Measurements from ENCODE around the gene KLF2. TPM values are rescaled to one million over a fixed set of nuclear protein-coding genes. Genes with fewer than 3 reads are reported as not detected.
A peak's percentile ranks its signal among the peaks of the same experiment; 100 is the strongest.

KLF2 gene
- total RNA-seq, 3 donors from 2014 or later: 8.1 to 29.5 (median 23.4) TPM

DNA sequence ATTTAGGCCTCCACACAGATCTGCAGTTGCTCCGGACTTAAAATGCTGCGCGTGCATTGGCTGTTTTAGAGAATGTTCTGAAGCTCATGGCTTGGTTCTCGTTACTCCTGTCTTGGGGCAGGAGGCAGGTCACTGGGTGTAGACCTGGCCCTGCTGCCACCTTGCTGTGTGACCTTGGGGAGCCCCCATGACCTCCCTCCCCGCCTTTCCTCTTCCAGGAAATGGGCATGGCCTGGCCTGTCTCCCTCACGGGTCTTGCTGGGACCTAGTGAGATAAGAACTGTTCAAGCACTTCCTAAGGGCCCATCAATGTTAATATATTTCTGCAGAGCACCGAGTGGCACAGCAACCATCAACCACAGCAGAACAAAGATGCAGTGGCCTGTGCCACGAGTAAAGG, 49.4 kb downstream of the KLF2 start:
- Histone ChIP-seq H3K4me3 (no peak overlapping the region), H3K36me3 (ENCODE audit: low read depth) (no peaks in the 10 kb centered on the region), H3K4me1 (ENCODE audit: low read depth) (peaks cover 22% of the 10 kb centered on the region), H3K9me3 (no peaks in the 10 kb centered on the region)
- ATAC-seq (no peak), DNase-seq (peak in 1 of 3 donors; percentile 24)
- intact Hi-C loops (cut with DNase I, micrococcal nuclease): no loop called here
- TF ChIP-seq, protein P1, sequence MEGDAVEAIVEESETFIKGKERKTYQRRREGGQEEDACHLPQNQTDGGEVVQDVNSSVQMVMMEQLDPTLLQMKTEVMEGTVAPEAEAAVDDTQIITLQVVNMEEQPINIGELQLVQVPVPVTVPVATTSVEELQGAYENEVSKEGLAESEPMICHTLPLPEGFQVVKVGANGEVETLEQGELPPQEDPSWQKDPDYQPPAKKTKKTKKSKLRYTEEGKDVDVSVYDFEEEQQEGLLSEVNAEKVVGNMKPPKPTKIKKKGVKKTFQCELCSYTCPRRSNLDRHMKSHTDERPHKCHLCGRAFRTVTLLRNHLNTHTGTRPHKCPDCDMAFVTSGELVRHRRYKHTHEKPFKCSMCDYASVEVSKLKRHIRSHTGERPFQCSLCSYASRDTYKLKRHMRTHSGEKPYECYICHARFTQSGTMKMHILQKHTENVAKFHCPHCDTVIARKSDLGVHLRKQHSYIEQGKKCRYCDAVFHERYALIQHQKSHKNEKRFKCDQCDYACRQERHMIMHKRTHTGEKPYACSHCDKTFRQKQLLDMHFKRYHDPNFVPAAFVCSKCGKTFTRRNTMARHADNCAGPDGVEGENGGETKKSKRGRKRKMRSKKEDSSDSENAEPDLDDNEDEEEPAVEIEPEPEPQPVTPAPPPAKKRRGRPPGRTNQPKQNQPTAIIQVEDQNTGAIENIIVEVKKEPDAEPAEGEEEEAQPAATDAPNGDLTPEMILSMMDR (IDR thresholded peaks at IDR 0.05): no peak

DNA sequence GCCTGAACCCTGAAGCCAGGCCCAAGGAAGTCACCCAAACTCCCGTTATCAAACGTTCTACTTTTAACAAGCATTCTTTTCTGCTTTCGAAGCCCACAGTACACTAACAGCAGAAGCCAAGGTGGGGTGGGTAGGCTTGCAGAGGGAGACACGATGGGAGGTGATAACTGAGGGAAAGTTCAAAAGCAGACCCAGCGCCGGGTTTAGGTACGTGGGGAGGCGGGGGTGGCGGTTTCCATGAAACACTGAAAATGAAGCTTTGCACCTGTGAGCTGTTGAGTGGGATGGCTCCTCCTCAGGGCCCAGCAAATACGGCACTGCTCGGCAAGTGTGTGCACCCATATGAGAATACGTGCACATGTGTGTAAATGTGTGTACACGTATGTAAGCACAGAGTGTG, 49.8 kb downstream of the KLF2 start:
- DNase-seq (peak in 1 of 3 donors; percentile 4), ATAC-seq (no peak)
- no peaks in the 10 kb centered on the region for H3K36me3 ChIP-seq (ENCODE audit: low read depth)
- peaks cover 22% of the 10 kb centered on the region for H3K4me1 ChIP-seq (ENCODE audit: low read depth)
- H3K4me3 ChIP-seq: no peak overlapping the region
- no peaks in the 10 kb centered on the region for H3K9me3 ChIP-seq
- TF ChIP-seq, protein P1 (IDR thresholded peaks at IDR 0.05): no peak
- intact Hi-C loops (cut with DNase I, micrococcal nuclease): no loop called here

DNA sequence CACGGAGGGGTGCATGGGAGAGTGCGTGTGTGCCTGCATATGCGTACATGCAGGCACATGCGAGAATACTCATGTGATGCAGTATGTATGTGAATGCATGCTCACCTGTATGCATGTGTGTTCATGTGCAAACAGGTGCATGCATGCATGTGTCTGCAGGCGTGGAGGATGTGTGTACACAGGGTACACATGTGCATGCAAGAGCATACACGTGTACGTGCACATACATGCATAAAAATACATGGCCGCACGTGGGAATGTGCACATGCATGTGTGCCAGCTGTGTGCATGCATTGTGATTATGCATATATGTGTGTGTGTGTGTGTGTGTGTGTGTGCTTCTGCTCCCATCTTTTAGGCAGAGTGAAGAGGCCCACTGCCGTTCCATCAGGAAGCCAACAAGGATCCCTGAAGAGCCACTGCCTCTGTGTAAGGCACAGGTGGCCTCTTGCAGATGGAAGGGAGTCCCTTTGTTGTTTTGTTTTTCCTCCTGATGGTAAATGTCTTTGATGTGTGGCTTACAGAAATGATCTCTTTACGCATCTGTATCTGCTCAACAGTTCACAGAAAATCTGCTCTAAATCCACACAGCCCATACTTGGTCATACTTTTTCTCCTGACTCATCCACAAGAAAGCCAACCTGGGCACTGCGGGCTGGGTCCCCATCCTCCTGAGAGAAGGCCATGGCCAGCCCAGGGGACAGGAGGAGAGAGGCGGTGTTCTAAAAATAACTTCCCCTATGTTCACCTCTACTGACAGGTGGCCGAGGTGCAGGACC, 50.7 kb downstream of the KLF2 start:
- TF ChIP-seq, protein P1 (IDR thresholded peaks at IDR 0.05): no peak
- H3K4me3 ChIP-seq: no peak overlapping the region
- intact Hi-C loops (cut with DNase I, micrococcal nuclease): no loop called here
- ATAC-seq (no peak), DNase-seq (no peak)
- H3K9me3 ChIP-seq: no peaks in the 10 kb centered on the region
- no peaks in the 10 kb centered on the region for H3K36me3 ChIP-seq (ENCODE audit: low read depth)
- peaks cover 22% of the 10 kb centered on the region for H3K4me1 ChIP-seq (ENCODE audit: low read depth)

DNA sequence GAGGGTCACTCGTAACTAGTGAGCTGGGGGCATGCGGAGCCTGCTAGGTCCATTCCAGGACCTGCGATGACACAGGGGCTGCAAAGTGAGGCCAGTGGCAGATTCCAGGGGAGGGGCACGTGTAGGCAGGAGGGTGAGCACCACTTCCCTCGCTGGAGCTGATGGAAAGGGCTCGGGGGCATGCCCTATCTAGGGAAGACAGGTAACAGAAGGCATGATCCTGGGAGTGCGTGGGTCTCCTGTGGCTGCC, 51.2 kb downstream of the KLF2 start:
- intact Hi-C loops (cut with DNase I, micrococcal nuclease): no loop called here
- Histone ChIP-seq H3K4me1 (ENCODE audit: low read depth) (peaks cover 19% of the 10 kb centered on the region), H3K4me3 (no peak overlapping the region), H3K9me3 (no peaks in the 10 kb centered on the region), H3K36me3 (ENCODE audit: low read depth) (no peaks in the 10 kb centered on the region)
- TF ChIP-seq, protein P1 (IDR thresholded peaks at IDR 0.05): no peak
- DNase-seq: no peak
- no peak for ATAC-seq

DNA sequence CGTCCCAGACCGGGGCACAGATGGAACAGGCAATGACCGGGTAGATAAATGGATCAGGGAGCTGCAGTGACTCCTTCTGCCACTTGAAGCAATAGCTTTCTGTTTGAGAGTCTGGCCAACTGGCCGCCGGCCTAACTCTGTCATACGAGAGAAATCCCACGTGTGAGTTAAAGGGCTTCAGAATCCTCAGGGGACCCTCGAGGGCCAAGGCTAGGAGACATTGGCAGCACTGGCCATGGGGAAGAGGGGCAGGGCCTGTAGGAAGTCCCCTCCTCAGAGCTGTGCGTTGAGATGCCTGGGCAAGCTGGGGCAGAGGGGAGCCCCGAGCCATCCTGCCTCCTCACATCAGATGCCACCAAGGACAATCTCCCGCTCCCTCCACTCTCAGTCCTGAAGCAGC, 51.6 kb downstream of the KLF2 start:
- DNase-seq: peak in 1 of 3 donors; percentile 18
- Histone ChIP-seq H3K4me1 (ENCODE audit: low read depth) (peaks cover 16% of the 10 kb centered on the region), H3K9me3 (no peaks in the 10 kb centered on the region), H3K36me3 (ENCODE audit: low read depth) (no peaks in the 10 kb centered on the region), H3K4me3 (no peak overlapping the region)
- no peak for ATAC-seq
- TF ChIP-seq, protein P1 (IDR thresholded peaks at IDR 0.05): no peak
- intact Hi-C loops (cut with DNase I, micrococcal nuclease): no loop called here

DNA sequence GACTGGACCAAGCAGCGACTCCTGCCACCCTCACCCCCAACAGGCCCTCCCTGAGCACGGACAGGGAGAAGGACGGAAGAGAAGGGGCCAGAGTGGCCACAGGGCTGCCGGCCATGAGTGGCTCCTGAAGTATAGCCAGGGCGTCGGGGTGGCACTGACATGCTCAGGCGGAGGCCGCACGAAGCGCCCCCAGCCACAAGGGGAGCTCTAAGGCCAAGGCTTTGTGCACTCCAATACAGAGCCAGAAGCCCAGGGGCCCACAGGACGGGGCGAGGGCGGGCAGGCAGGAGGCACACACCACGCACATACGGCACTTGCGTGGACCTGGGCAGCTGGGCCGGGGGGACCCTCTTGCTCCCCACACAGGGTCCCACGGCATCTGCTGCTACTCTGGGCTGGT, 52.0 kb downstream of the KLF2 start:
- no peaks in the 10 kb centered on the region for H3K36me3 ChIP-seq (ENCODE audit: low read depth)
- intact Hi-C loops (cut with DNase I, micrococcal nuclease): no loop called here
- ATAC-seq: peak; percentile 37
- TF ChIP-seq, protein P1 (IDR thresholded peaks at IDR 0.05): no peak
- DNase-seq: peak in 1 of 3 donors; percentile 31
- H3K4me3 ChIP-seq: no peak overlapping the region
- H3K9me3 ChIP-seq: no peaks in the 10 kb centered on the region
- peaks cover 13% of the 10 kb centered on the region for H3K4me1 ChIP-seq (ENCODE audit: low read depth)
